Mammary epithelial cell (primary cell): ENCODE data around the gene CHRNE.

ENCODE experiments used
- EZH2 ChIP-seq: IDR thresholded peaks from 2 replicates; pipeline ENCODE4 v1.6.1; 2012; ENCODE audit warnings: low read length, inconsistent platforms, borderline replicate concordance
- TF ChIP-seq, protein P1 (sequence below), 2 donors: IDR thresholded peaks in 1 of 2; conservative IDR thresholded peaks in 1 of 2; 2 replicates each; pipeline ENCODE4 v1.5.1; 2011 to 2012; ENCODE audit warnings: inconsistent platforms in 2 of 2, low read length in 2 of 2, mild to moderate bottlenecking in 2 of 2, control low read depth in 1 of 2, low read depth in 1 of 2; ENCODE audit not compliant: insufficient read depth in 1 of 2; ENCODE audit errors: extremely low read depth in 1 of 2

GRCh38 chr17:4880857-4881256 lies 22.0 kb downstream of the CHRNE start:
- TF ChIP-seq, protein P1, sequence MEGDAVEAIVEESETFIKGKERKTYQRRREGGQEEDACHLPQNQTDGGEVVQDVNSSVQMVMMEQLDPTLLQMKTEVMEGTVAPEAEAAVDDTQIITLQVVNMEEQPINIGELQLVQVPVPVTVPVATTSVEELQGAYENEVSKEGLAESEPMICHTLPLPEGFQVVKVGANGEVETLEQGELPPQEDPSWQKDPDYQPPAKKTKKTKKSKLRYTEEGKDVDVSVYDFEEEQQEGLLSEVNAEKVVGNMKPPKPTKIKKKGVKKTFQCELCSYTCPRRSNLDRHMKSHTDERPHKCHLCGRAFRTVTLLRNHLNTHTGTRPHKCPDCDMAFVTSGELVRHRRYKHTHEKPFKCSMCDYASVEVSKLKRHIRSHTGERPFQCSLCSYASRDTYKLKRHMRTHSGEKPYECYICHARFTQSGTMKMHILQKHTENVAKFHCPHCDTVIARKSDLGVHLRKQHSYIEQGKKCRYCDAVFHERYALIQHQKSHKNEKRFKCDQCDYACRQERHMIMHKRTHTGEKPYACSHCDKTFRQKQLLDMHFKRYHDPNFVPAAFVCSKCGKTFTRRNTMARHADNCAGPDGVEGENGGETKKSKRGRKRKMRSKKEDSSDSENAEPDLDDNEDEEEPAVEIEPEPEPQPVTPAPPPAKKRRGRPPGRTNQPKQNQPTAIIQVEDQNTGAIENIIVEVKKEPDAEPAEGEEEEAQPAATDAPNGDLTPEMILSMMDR (conservative IDR thresholded peaks at IDR 0.05 in 1 of 2, IDR thresholded peaks at IDR 0.05 in 1 of 2; ENCODE audit: extremely low read depth in 1 of 2, insufficient read depth in 1 of 2, low read depth in 1 of 2, low read length in 2 of 2): no peak
- no peak for TF ChIP-seq EZH2
